Heart left ventricle (tissue), 16 donors: ENCODE measurements around the gene TMEM39B. TPM values are rescaled to one million over a fixed set of nuclear protein-coding genes. Genes with fewer than 3 reads are reported as not detected.
A peak's percentile ranks its signal among the peaks of the same experiment; 100 is the strongest.
"Not testable (repeated sequence)": the region's sequence is repeated elsewhere in the genome, so short reads cannot be mapped to it uniquely, and the experiment has no call there.

Experiments used
- ATAC-seq, 4 donors: fragments of 200-7000 bp; cut with Tn5 transposase; one replicate each; pipeline ENCODE4 v1.9.1; 2020 to 2022; ENCODE audit warnings: moderate library complexity in 4 of 4, mild to moderate bottlenecking in 3 of 4, moderate number of reproducible peaks in 1 of 4
- DNase-seq, 5 donors: peaks; one replicate each; pipeline ENCODE4 v3.0.0-alpha.2; 2020
- H3K27ac ChIP-seq, 12 donors: fragments of 200-600 bp; sonication (generic) in 4 of 12; one replicate each; pipeline versions ENCODE4 v1.5.0 to v1.8.0; 2016 to 2022; ENCODE audit warnings: mild to moderate bottlenecking in 2 of 12
- H3K27me3 ChIP-seq, 9 donors: fragments of 200-600 bp; sonication (generic) in 2 of 9; one replicate each; pipeline versions ENCODE4 v1.5.1 to v1.8.0; 2016 to 2022; ENCODE audit warnings: mild to moderate bottlenecking in 3 of 9
- H3K36me3 ChIP-seq, 9 donors: fragments of 200-600 bp; sonication (generic) in 2 of 9; one replicate each; pipeline versions ENCODE4 v1.5.0 to v1.8.0; 2018 to 2022; ENCODE audit warnings: mild to moderate bottlenecking in 2 of 9
- H3K4me1 ChIP-seq, 12 donors: fragments of 200-600 bp; sonication (generic) in 4 of 12; one replicate each; pipeline versions ENCODE4 v1.5.0 to v1.8.0; 2016 to 2022; ENCODE audit warnings: mild to moderate bottlenecking in 3 of 12
- H3K4me3 ChIP-seq, 12 donors: fragments of 200-600 bp; sonication (generic) in 4 of 12; one replicate each; pipeline versions ENCODE4 v1.5.0 to v1.8.0; 2017 to 2022; ENCODE audit warnings: mild to moderate bottlenecking in 9 of 12, moderate library complexity in 4 of 12
- H3K9me3 ChIP-seq, 12 donors: fragments of 200-600 bp; sonication (generic) in 4 of 12; one replicate each; pipeline versions ENCODE4 v1.5.0 to v1.8.0; 2016 to 2022; ENCODE audit warnings: mild to moderate bottlenecking in 1 of 12
- CTCF ChIP-seq, 12 donors: fragments of 200-600 bp; sonication (generic) in 4 of 12; IDR thresholded peaks; one replicate each; pipeline versions ENCODE4 v1.5.0 to v1.8.0; 2018 to 2022; ENCODE audit warnings: antibody characterized with exemption in 12 of 12, mild to moderate bottlenecking in 5 of 12
- POLR2A ChIP-seq, 2 donors: fragments of 450-650 bp; IDR thresholded peaks; one replicate each; pipeline ENCODE4 v1.6.1; 2017; ENCODE audit warnings: antibody characterized with exemption in 2 of 2, mild to moderate bottlenecking in 2 of 2, moderate library complexity in 2 of 2
- WGBS, 4 donors: extraction: QIAGEN DNeasy Blood & Tissue Kit in 2 of 4; methylation state at CpG; one replicate each; pipeline versions ENCODE4 v1.1.5 to v1.1.7; 2013 to 2018; 5-methylcytosine and 5-hydroxymethylcytosine counted together
- intact Hi-C, 10 donors: fragments of 100-400 bp; cut with DNase I; formaldehyde crosslinking; loops; one replicate each; pipeline versions ENCODE4 v1.11.1 to v1.14.2; 2022
- polyA plus RNA-seq, 2 donors: library from polyadenylated mRNA; stranded (reverse); fragments of 200-250 nt; gene quantifications; one replicate each; pipeline ENCODE4 v1.2.3, GENCODE V29; 2013
- total RNA-seq, 9 donors: library from RNA; depleted of rRNA in 2 of 9; stranded (reverse); fragments of >200 nt in 2 of 9; fragmentation: NEBNext Ultra II Directional in 3 of 9; extraction: Animal tissue kit (Norgen Biotek cat#: 25700) in 3 of 9; gene quantifications; one replicate each; pipeline versions ENCODE4 v1.1.0 to v1.2.4, GENCODE V29; 2016 to 2023
- donor health status: ischemic (EF 13 %, LVEDD 7.1; RV severe dilation, severe dysfunction).
- donor health status: healthy with polysubstance abuse.
- donor health status: DM: no; HTN: yes; CAD: no.
- donor health status: DM: no; HTN: no; CAD: no.
- donor health status: ischemic (EF 25% LVEDD 6.9; RV normal size, moderate dysfunction).
- donor health status: ischemic (EF 25% LVEDD 5.7; RV mildly dilated, moderate dysfunction).
- donor health status: healthy.
- donor health status: DM: yes; HTN: yes; CAD: no.
- donor health status: ischemic (EF 35%, LVEDD 5.7; RV mildly dilated, moderate dysfunction).
- donor health status: nonischemic (EF 11% LVEDD 7.7; RV severe dilation, severe dysfunction).
- donor health status: DM: yes; HTN: yes; CAD: no.
- donor health status: PGD.
- donor health status: ischemic (EF 29% LVEDD 5.4; RV normal size, mild dysfunction).
- donor health status: nonischemic (EF 23%, LVEDD 6.1; RV moderate dilation, normal function).

Gene TMEM39B
- total and polyA plus RNA-seq, 11 donors = 2.7 to 15.1 (median 6.3) TPM

- intact Hi-C loops = no loop called here
- H3K36me3 ChIP-seq = peaks cover 0 to 9% (median 0%) of the 10 kb centered on the region in 9 donors
- no peak for TF ChIP-seq POLR2A (IDR thresholded peaks at IDR 0.05)
- TF ChIP-seq CTCF (IDR thresholded peaks at IDR 0.05) = no peak
- H3K9me3 ChIP-seq = no peaks in the 10 kb centered on the region
- peaks cover 0 to 51% (median 26%) of the 10 kb centered on the region in 12 donors for H3K4me1 ChIP-seq
- no peak for DNase-seq
- no peak for ATAC-seq
- H3K4me3 ChIP-seq = no peak overlapping the region
- no peak overlapping the region for H3K27ac ChIP-seq
- WGBS, 4 donors = 94 to 98% (median 97%) methylated on average over 4 of the region's 4 CpGs
- no peaks in the 10 kb centered on the region for H3K27me3 ChIP-seq
These were observed 43.8 kb downstream of the TMEM39B start for GRCh38 chr1:32116531-32116930.

GRCh38 chr1:32122151-32122550 lies 49.4 kb downstream of the TMEM39B start:
- Histone ChIP-seq H3K4me1 (peaks cover 0 to 38% (median 22%) of the 10 kb centered on the region in 12 donors), H3K27me3 (no peaks in the 10 kb centered on the region), H3K9me3 (no peaks in the 10 kb centered on the region), H3K4me3 (peak overlapping the region in 1 of 12 donors; percentile 37), H3K36me3 (no peaks in the 10 kb centered on the region), H3K27ac (no peak overlapping the region)
- WGBS, 4 donors = 70 to 74% (median 72%) methylated on average over 5 of the region's 5 CpGs
- ATAC-seq = no peak
- TF ChIP-seq POLR2A (IDR thresholded peaks at IDR 0.05) = no peak
- no peak for TF ChIP-seq CTCF (IDR thresholded peaks at IDR 0.05)
- no peak for DNase-seq
- intact Hi-C loops = no loop called here

GRCh38 chr1:32123361-32123760 lies 50.6 kb downstream of the TMEM39B start:
- peaks cover 0 to 45% (median 32%) of the 10 kb centered on the region in 12 donors for H3K4me1 ChIP-seq
- ATAC-seq, DNase-seq, H3K4me3 ChIP-seq, intact Hi-C loops, H3K27ac ChIP-seq, H3K36me3 ChIP-seq, H3K27me3 ChIP-seq, H3K9me3 ChIP-seq: not testable (repeated sequence)
- 92 to 98% (median 94%) methylated on average over 2 of the region's 2 CpGs for WGBS, 4 donors

GRCh38 chr1:32125313-32125712 lies 52.6 kb downstream of the TMEM39B start:
- WGBS, 4 donors = 91 to 94% (median 94%) methylated on average over 8 of the region's 8 CpGs
- Histone ChIP-seq H3K4me3 (no peak overlapping the region), H3K27ac (no peak overlapping the region), H3K4me1 (peaks cover 0 to 60% (median 37%) of the 10 kb centered on the region in 12 donors), H3K36me3 (peaks cover 0 to 9% (median 0%) of the 10 kb centered on the region in 9 donors), H3K9me3 (no peaks in the 10 kb centered on the region), H3K27me3 (no peaks in the 10 kb centered on the region)
- no peak for TF ChIP-seq POLR2A (IDR thresholded peaks at IDR 0.05)
- no peak for TF ChIP-seq CTCF (IDR thresholded peaks at IDR 0.05)
- DNase-seq (no peak), ATAC-seq (no peak)
- intact Hi-C loops = no loop called here

GRCh38 chr1:32126770-32127169 lies 54.0 kb downstream of the TMEM39B start:
- H3K27ac ChIP-seq = no peak overlapping the region

More at GRCh38 chr1:32126770-32127169, 54.0 kb downstream of the TMEM39B start:
- peaks cover 0 to 48% (median 27%) of the 10 kb centered on the region in 12 donors for H3K4me1 ChIP-seq
- WGBS, 4 donors = 95 to 99% (median 97%) methylated on average over 3 of the region's 3 CpGs
- intact Hi-C loops = no loop called here
- H3K36me3 ChIP-seq = peaks cover 0 to 16% (median 0%) of the 10 kb centered on the region in 9 donors
- TF ChIP-seq CTCF (IDR thresholded peaks at IDR 0.05) (no peak), POLR2A (IDR thresholded peaks at IDR 0.05) (no peak)
- H3K27me3 ChIP-seq = no peaks in the 10 kb centered on the region
- no peak for ATAC-seq
- H3K4me3 ChIP-seq = no peak overlapping the region
- H3K9me3 ChIP-seq = no peaks in the 10 kb centered on the region
- DNase-seq = no peak
